Activated naive CD4-positive, alpha-beta T cell treated with anti-CD3 and anti-CD28 coated beads for 36 hours (primary cell): ENCODE data around the gene ZFP90. TPM values are rescaled to one million over a fixed set of nuclear protein-coding genes. Genes with fewer than 3 reads are reported as not detected.

Source experiments
- CTCF ChIA-PET: fragments of 350-600 bp; sonication (Branson Sonifier 250); formaldehyde crosslinking; loops from one replicate; lab custom pipeline; 2021; ENCODE audit warnings: antibody characterized with exemption; lab: Charles Lee
- DNase-seq: peaks from one replicate; pipeline ENCODE4 v3.0.0-alpha.2; 2020
- H3K27ac Mint-ChIP-seq: one replicate; pipeline ENCODE4 v1.8.0; 2021; ENCODE audit warnings: mild to moderate bottlenecking, mixed read lengths
- H3K27me3 Mint-ChIP-seq: one replicate; pipeline ENCODE4 v1.8.0; 2021; ENCODE audit warnings: low read depth, mixed read lengths
- H3K36me3 Mint-ChIP-seq: one replicate; pipeline ENCODE4 v1.8.0; 2021; ENCODE audit warnings: low read depth, mixed read lengths
- H3K4me1 Mint-ChIP-seq: one replicate; pipeline ENCODE4 v1.8.0; 2021; ENCODE audit warnings: low read depth, mixed read lengths
- H3K4me3 Mint-ChIP-seq: one replicate; pipeline ENCODE4 v1.8.0; 2021; ENCODE audit warnings: mild to moderate bottlenecking, moderate library complexity, mixed read lengths
- H3K9me3 Mint-ChIP-seq: one replicate; pipeline ENCODE4 v1.8.0; 2021; ENCODE audit warnings: mixed read lengths
- intact Hi-C: fragments of 100-400 bp; cut with micrococcal nuclease; formaldehyde crosslinking; loops from one replicate; pipeline ENCODE4 v1.15.1; 2023
- total RNA-seq, 2 experiments: library from RNA; stranded (reverse); gene quantifications; one replicate each; pipeline ENCODE4 v1.2.3, GENCODE V29; 2021

The ZFP90 gene
- total RNA-seq, 2 experiments from 2014 or later, result 27.5 to 30.2 TPM

- Mint-ChIP-seq H3K27me3 (no peaks in the 10 kb centered on the region), H3K27ac (no peak overlapping the region), H3K9me3 (no peaks in the 10 kb centered on the region), H3K4me3 (no peak overlapping the region), H3K36me3 (no peaks in the 10 kb centered on the region), H3K4me1 (no peaks in the 10 kb centered on the region)
- no peak for DNase-seq
- CTCF ChIA-PET, result interaction anchor here (0.6 to 1.3 kb wide), 3 partner anchors 9 to 404 kb away, joined by 3 to 5 read pairs (median 4); no protein-coding TSS in a partner anchor
- intact Hi-C loops, result no loop called here
Measured at GRCh38 chr16:68599586-68599985, 60.5 kb downstream of the ZFP90 start.

- Mint-ChIP-seq H3K4me3 (no peak overlapping the region), H3K4me1 (no peaks in the 10 kb centered on the region), H3K9me3 (no peaks in the 10 kb centered on the region), H3K27me3 (no peaks in the 10 kb centered on the region), H3K36me3 (no peaks in the 10 kb centered on the region), H3K27ac (no peak overlapping the region)
- CTCF ChIA-PET, result interaction anchor here (0.7 to 1.8 kb wide), 2 partner anchors 15 to 84 kb away, joined by 4 to 8 read pairs; no protein-coding TSS in a partner anchor
- intact Hi-C loops, result no loop called here
- no peak for DNase-seq
Measured at GRCh38 chr16:68605746-68606145, 66.7 kb downstream of the ZFP90 start.

- Mint-ChIP-seq H3K27me3 (no peaks in the 10 kb centered on the region), H3K4me1 (no peaks in the 10 kb centered on the region), H3K36me3 (no peaks in the 10 kb centered on the region), H3K27ac (no peak overlapping the region), H3K4me3 (no peak overlapping the region), H3K9me3 (no peaks in the 10 kb centered on the region)
- CTCF ChIA-PET, result no interaction called here
- intact Hi-C loops, result no loop called here
- no peak for DNase-seq
Measured at GRCh38 chr16:68607443-68607842, 68.4 kb downstream of the ZFP90 start.

GRCh38 chr16:68608330-68608729, 69.2 kb downstream of the ZFP90 start:
- Mint-ChIP-seq H3K4me1 (no peaks in the 10 kb centered on the region), H3K4me3 (no peak overlapping the region), H3K9me3 (peaks cover 3% of the 10 kb centered on the region), H3K27ac (no peak overlapping the region), H3K27me3 (no peaks in the 10 kb centered on the region), H3K36me3 (no peaks in the 10 kb centered on the region)
- intact Hi-C loops, result no loop called here
- CTCF ChIA-PET, result interaction anchor here (0.7 kb wide), 1 partner anchor 79 kb away, joined by 3 read pairs; no protein-coding TSS in a partner anchor
- no peak for DNase-seq

- CTCF ChIA-PET, result interaction anchor here (1.2 kb wide), 1 partner anchor 92 kb away, joined by 3 read pairs; no protein-coding TSS in a partner anchor
- intact Hi-C loops, result no loop called here
Measured at GRCh38 chr16:68612996-68613395, 73.9 kb downstream of the ZFP90 start.

GRCh38 chr16:68617734-68618133, 78.6 kb downstream of the ZFP90 start:
- no peak overlapping the region for H3K4me3 Mint-ChIP-seq
- DNase-seq, result no peak
- H3K4me1 Mint-ChIP-seq, result no peaks in the 10 kb centered on the region
- intact Hi-C loops, result no loop called here
- CTCF ChIA-PET, result interaction anchor here (0.6 to 1.4 kb wide), 2 partner anchors 15 to 27 kb away, joined by 5 to 6 read pairs; no protein-coding TSS in a partner anchor
- no peaks in the 10 kb centered on the region for H3K36me3 Mint-ChIP-seq
- peaks cover 8% of the 10 kb centered on the region for H3K9me3 Mint-ChIP-seq
- no peaks in the 10 kb centered on the region for H3K27me3 Mint-ChIP-seq
- no peak overlapping the region for H3K27ac Mint-ChIP-seq

More at GRCh38 chr16:68612996-68613395, 73.9 kb downstream of the ZFP90 start:
- Mint-ChIP-seq H3K9me3 (peaks cover 8% of the 10 kb centered on the region), H3K4me1 (no peaks in the 10 kb centered on the region), H3K27ac (no peak overlapping the region), H3K36me3 (no peaks in the 10 kb centered on the region), H3K4me3 (no peak overlapping the region), H3K27me3 (no peaks in the 10 kb centered on the region)
- no peak for DNase-seq

Other genes with a start within 250 kb of the ZFP90 start
- gene SLC7A6OS, start 228.3 kb upstream of the ZFP90 start, total RNA-seq, result 10 to 100 TPM; 23.0 to 26.4 TPM
- gene PRMT7, start 228.3 kb upstream of the ZFP90 start, total RNA-seq, result 10 to 100 TPM; 51.6 to 52.4 TPM
- under 1 TPM; 0.40 to 0.67 TPM for gene SMPD3, start 90.8 kb upstream of the ZFP90 start, total RNA-seq
- gene CDH3, start 106.0 kb downstream of the ZFP90 start, total RNA-seq, result 10 to 100 TPM; 20.1 to 23.3 TPM
- 1 to 10 TPM; 1.7 to 2.7 TPM for gene CDH1, start 198.0 kb downstream of the ZFP90 start, total RNA-seq